ENCODE data around the gene ZC3H14. TPM values are rescaled to one million over a fixed set of nuclear protein-coding genes. Genes with fewer than 3 reads are reported as not detected.

Gene ZC3H14
- total RNA-seq, 1 donor from 2014 or later, result 140 TPM

GRCh38 chr14:88598097-88598675 is 35.3 kb downstream of the ZC3H14 start:
- no peak overlapping the region for H3K4me2 ChIP-seq
- peaks cover 23% of the 10 kb centered on the region for H3K36me3 ChIP-seq
- H3K27me3 ChIP-seq, result no peaks in the 10 kb centered on the region
- H3K4me3 ChIP-seq, result no peak overlapping the region
- H3K4me3 Mint-ChIP-seq, result no peak overlapping the region
- H3K36me3 Mint-ChIP-seq, result peaks cover 50% of the 10 kb centered on the region
- no peak overlapping the region for H3K27ac ChIP-seq
- no peak overlapping the region for H2AFZ ChIP-seq (replicated peaks)
- H3F3A ChIP-seq (ENCODE audit: low read depth), result no peaks in the 10 kb centered on the region
- H3K9ac ChIP-seq, result no peak overlapping the region
- H4K20me1 ChIP-seq (ENCODE audit: low read depth), result peaks cover 5% of the 10 kb centered on the region
- no peaks in the 10 kb centered on the region for H3K4me1 ChIP-seq
- H3K9me3 Mint-ChIP-seq, result no peaks in the 10 kb centered on the region
- H3K79me2 ChIP-seq (ENCODE audit: low read depth), result peaks cover 6% of the 10 kb centered on the region
- no peaks in the 10 kb centered on the region for H3K27me3 Mint-ChIP-seq (ENCODE audit: insufficient read depth, low read depth)
- TF ChIP-seq EZH2 (IDR thresholded peaks at IDR 0.05) (no peak), EZH2phosphoT487 (IDR thresholded peaks at IDR 0.05) (no peak)
- H3K4me1 Mint-ChIP-seq, result no peaks in the 10 kb centered on the region
- no peak for DNase-seq (ENCODE audit: low spot score)
- H3K9me3 ChIP-seq (ENCODE audit: low read depth), result no peaks in the 10 kb centered on the region
- H3K27ac Mint-ChIP-seq, result no peak overlapping the region

GRCh38 chr14:88599326-88599725 is 36.5 kb downstream of the ZC3H14 start:
- no peaks in the 10 kb centered on the region for H3K27me3 ChIP-seq
- no peaks in the 10 kb centered on the region for H3K4me1 ChIP-seq
- peaks cover 51% of the 10 kb centered on the region for H3K36me3 Mint-ChIP-seq
- H3K79me2 ChIP-seq (ENCODE audit: low read depth), result peaks cover 6% of the 10 kb centered on the region
- H2AFZ ChIP-seq (replicated peaks), result no peak overlapping the region
- no peaks in the 10 kb centered on the region for H3K27me3 Mint-ChIP-seq (ENCODE audit: insufficient read depth, low read depth)
- no peak for DNase-seq (ENCODE audit: low spot score)
- no peaks in the 10 kb centered on the region for H3K4me1 Mint-ChIP-seq
- no peak for TF ChIP-seq EZH2phosphoT487 (IDR thresholded peaks at IDR 0.05)
- no peak for TF ChIP-seq CTCF (IDR thresholded peaks at IDR 0.05)
- no peak for TF ChIP-seq EZH2 (IDR thresholded peaks at IDR 0.05)
- peaks cover 22% of the 10 kb centered on the region for H3K36me3 ChIP-seq
- no peaks in the 10 kb centered on the region for H3F3A ChIP-seq (ENCODE audit: low read depth)
- no peaks in the 10 kb centered on the region for H3K9me3 Mint-ChIP-seq
- no peak overlapping the region for H3K9ac ChIP-seq
- H4K20me1 ChIP-seq (ENCODE audit: low read depth), result peaks cover 5% of the 10 kb centered on the region
- H3K9me3 ChIP-seq (ENCODE audit: low read depth), result no peaks in the 10 kb centered on the region
- H3K4me2 ChIP-seq, result no peak overlapping the region
- H3K4me3 Mint-ChIP-seq, result no peak overlapping the region
- H3K27ac Mint-ChIP-seq, result no peak overlapping the region
- no peak overlapping the region for H3K27ac ChIP-seq
- H3K4me3 ChIP-seq, result no peak overlapping the region

- H3K36me3 Mint-ChIP-seq, result peaks cover 51% of the 10 kb centered on the region
- Histone ChIP-seq H4K20me1 (ENCODE audit: low read depth) (peaks cover 5% of the 10 kb centered on the region), H3K79me2 (ENCODE audit: low read depth) (peaks cover 6% of the 10 kb centered on the region), H3K4me2 (no peak overlapping the region), H3K27ac (no peak overlapping the region), H3K4me3 (no peak overlapping the region), H3K36me3 (peaks cover 19% of the 10 kb centered on the region), H3K27me3 (no peaks in the 10 kb centered on the region), H2AFZ (replicated peaks) (no peak overlapping the region), H3K9ac (no peak overlapping the region), H3F3A (ENCODE audit: low read depth) (no peaks in the 10 kb centered on the region), H3K4me1 (no peaks in the 10 kb centered on the region), H3K9me3 (ENCODE audit: low read depth) (no peaks in the 10 kb centered on the region)
- no peaks in the 10 kb centered on the region for H3K27me3 Mint-ChIP-seq (ENCODE audit: insufficient read depth, low read depth)
- no peaks in the 10 kb centered on the region for H3K9me3 Mint-ChIP-seq
- H3K4me1 Mint-ChIP-seq, result no peaks in the 10 kb centered on the region
- TF ChIP-seq CTCF (IDR thresholded peaks at IDR 0.05) (no peak), EZH2phosphoT487 (IDR thresholded peaks at IDR 0.05) (no peak), EZH2 (IDR thresholded peaks at IDR 0.05) (no peak)
- DNase-seq (ENCODE audit: low spot score), result no peak
- no peak overlapping the region for H3K27ac Mint-ChIP-seq
- H3K4me3 Mint-ChIP-seq, result no peak overlapping the region
Observed at GRCh38 chr14:88599761-88600439, 37.1 kb downstream of the ZC3H14 start.

- TF ChIP-seq EZH2 (IDR thresholded peaks at IDR 0.05), result no peak
- no peak for TF ChIP-seq CTCF (IDR thresholded peaks at IDR 0.05)
- no peak for TF ChIP-seq EZH2phosphoT487 (IDR thresholded peaks at IDR 0.05)
- Histone ChIP-seq H3K27me3 (no peaks in the 10 kb centered on the region), H3K9ac (no peak overlapping the region), H3K4me3 (no peak overlapping the region), H3K79me2 (ENCODE audit: low read depth) (peaks cover 6% of the 10 kb centered on the region), H2AFZ (replicated peaks) (no peak overlapping the region), H3K9me3 (ENCODE audit: low read depth) (no peaks in the 10 kb centered on the region), H3K4me2 (no peak overlapping the region), H3F3A (ENCODE audit: low read depth) (no peaks in the 10 kb centered on the region), H3K27ac (no peak overlapping the region), H4K20me1 (ENCODE audit: low read depth) (peaks cover 5% of the 10 kb centered on the region), H3K4me1 (no peaks in the 10 kb centered on the region), H3K36me3 (peaks cover 31% of the 10 kb centered on the region)
- H3K27me3 Mint-ChIP-seq (ENCODE audit: insufficient read depth, low read depth), result no peaks in the 10 kb centered on the region
- no peak overlapping the region for H3K27ac Mint-ChIP-seq
- H3K4me1 Mint-ChIP-seq, result no peaks in the 10 kb centered on the region
- no peak overlapping the region for H3K4me3 Mint-ChIP-seq
- H3K9me3 Mint-ChIP-seq, result no peaks in the 10 kb centered on the region
- peak; percentile 16 for DNase-seq (ENCODE audit: low spot score)
- H3K36me3 Mint-ChIP-seq, result peaks cover 58% of the 10 kb centered on the region
Observed at GRCh38 chr14:88604212-88604611, 41.4 kb downstream of the ZC3H14 start.

Measured in neural progenitor cell (in vitro differentiated cells).